Stimulated activated CD8-positive, alpha-beta memory T cell treated with anti-CD3 and anti-CD28 coated beads, Interleukin-7, amount 100 ng/mL, for 1 hour (primary cell): ENCODE measurements around the gene EPAS1.

Experiments
- DNase-seq, 2 donors: peaks; one replicate each; pipeline ENCODE4 v3.0.0-alpha.2; 2020; ENCODE audit warnings: low read depth in 2 of 2

EPAS1 gene

GRCh38 chr2:46323730-46324129 lies 26.5 kb downstream of the EPAS1 start:
- DNase-seq: no peak

GRCh38 chr2:46325182-46325928 lies 28.1 kb downstream of the EPAS1 start:
- no peak for DNase-seq

GRCh38 chr2:46326231-46326980 lies 29.2 kb downstream of the EPAS1 start:
- DNase-seq: no peak

GRCh38 chr2:46327627-46328026 lies 30.4 kb downstream of the EPAS1 start:
- no peak for DNase-seq

GRCh38 chr2:46328291-46328690 lies 31.1 kb downstream of the EPAS1 start:
- DNase-seq: no peak

GRCh38 chr2:46328829-46329228 lies 31.6 kb downstream of the EPAS1 start:
- DNase-seq: no peak

GRCh38 chr2:46329340-46329739 lies 32.1 kb downstream of the EPAS1 start:
- no peak for DNase-seq

- DNase-seq: no peak
Measured at GRCh38 chr2:46329803-46330775, 32.9 kb downstream of the EPAS1 start.

- no peak for DNase-seq
Measured at GRCh38 chr2:46331109-46331766, 34.0 kb downstream of the EPAS1 start.

- DNase-seq: no peak
Measured at GRCh38 chr2:46332686-46333281, 35.6 kb downstream of the EPAS1 start.

- no peak for DNase-seq
Measured at GRCh38 chr2:46333912-46334311, 36.7 kb downstream of the EPAS1 start.

GRCh38 chr2:46334389-46335271 lies 37.4 kb downstream of the EPAS1 start:
- no peak for DNase-seq

- no peak for DNase-seq
Measured at GRCh38 chr2:46335391-46336282, 38.4 kb downstream of the EPAS1 start.

- no peak for DNase-seq
Measured at GRCh38 chr2:46336283-46336959, 39.2 kb downstream of the EPAS1 start.

GRCh38 chr2:46337208-46337994 lies 40.2 kb downstream of the EPAS1 start:
- DNase-seq: no peak

GRCh38 chr2:46338674-46339073 lies 41.5 kb downstream of the EPAS1 start:
- DNase-seq: no peak

GRCh38 chr2:46339200-46339599 lies 42.0 kb downstream of the EPAS1 start:
- no peak for DNase-seq
